Activated B cell treated with CpG ODN at 0.5 μM for 24 hours (primary cell): ENCODE data around the gene NAGLU. TPM values are rescaled to one million over a fixed set of nuclear protein-coding genes. Genes with fewer than 3 reads are reported as not detected.
"Not testable (repeated sequence)": the region's sequence is repeated elsewhere in the genome, so short reads cannot be mapped to it uniquely, and the experiment has no call there.

Experiments
- ATAC-seq: fragments of 200-7000 bp; cut with Tn5 transposase; one replicate; pipeline ENCODE4 v1.10.0; 2021; ENCODE audit warnings: low read depth, mild to moderate bottlenecking, moderate library complexity
- CTCF ChIA-PET: fragments of 350-600 bp; sonication (Branson Sonifier 250); formaldehyde crosslinking; loops from one replicate; lab custom pipeline; 2021; ENCODE audit warnings: antibody characterized with exemption; lab: Charles Lee
- POLR2A ChIA-PET: fragments of 350-600 bp; sonication (Branson Sonifier 250); formaldehyde crosslinking; loops from one replicate; lab custom pipeline; 2021; ENCODE audit warnings: antibody characterized with exemption; lab: Charles Lee
- DNase-seq: peaks from one replicate; pipeline ENCODE4 v3.0.0; 2022
- H3K27ac Mint-ChIP-seq: one replicate; pipeline ENCODE4 v1.8.0; 2020; ENCODE audit warnings: mixed read lengths
- H3K27me3 Mint-ChIP-seq: one replicate; pipeline ENCODE4 v1.8.0; 2021; ENCODE audit warnings: mixed read lengths
- H3K36me3 Mint-ChIP-seq: one replicate; pipeline ENCODE4 v1.8.0; 2021; ENCODE audit warnings: low read depth, mixed read lengths
- H3K4me1 Mint-ChIP-seq: one replicate; pipeline ENCODE4 v1.8.0; 2021; ENCODE audit warnings: mixed read lengths
- H3K4me3 Mint-ChIP-seq: one replicate; pipeline ENCODE4 v1.8.0; 2020; ENCODE audit warnings: mild to moderate bottlenecking, mixed read lengths
- H3K9me3 Mint-ChIP-seq: one replicate; pipeline ENCODE4 v1.8.0; 2020; ENCODE audit warnings: mixed read lengths
- intact Hi-C: fragments of 100-400 bp; cut with micrococcal nuclease; formaldehyde crosslinking; loops from one replicate; pipeline ENCODE4 v1.15.1; 2024
- total RNA-seq: library from RNA; stranded (reverse); gene quantifications from 2 replicates; pipeline ENCODE4 v1.2.3, GENCODE V29; 2022
- TF ChIP-seq, protein P1 (sequence below): fragments of 200-600 bp; IDR thresholded peaks from one replicate; pipeline ENCODE4 v1.8.0; 2022; ENCODE audit warnings: antibody characterized with exemption, mild to moderate bottlenecking

NAGLU gene
- total RNA-seq, 1 donor from 2014 or later: 33.9 TPM

DNA sequence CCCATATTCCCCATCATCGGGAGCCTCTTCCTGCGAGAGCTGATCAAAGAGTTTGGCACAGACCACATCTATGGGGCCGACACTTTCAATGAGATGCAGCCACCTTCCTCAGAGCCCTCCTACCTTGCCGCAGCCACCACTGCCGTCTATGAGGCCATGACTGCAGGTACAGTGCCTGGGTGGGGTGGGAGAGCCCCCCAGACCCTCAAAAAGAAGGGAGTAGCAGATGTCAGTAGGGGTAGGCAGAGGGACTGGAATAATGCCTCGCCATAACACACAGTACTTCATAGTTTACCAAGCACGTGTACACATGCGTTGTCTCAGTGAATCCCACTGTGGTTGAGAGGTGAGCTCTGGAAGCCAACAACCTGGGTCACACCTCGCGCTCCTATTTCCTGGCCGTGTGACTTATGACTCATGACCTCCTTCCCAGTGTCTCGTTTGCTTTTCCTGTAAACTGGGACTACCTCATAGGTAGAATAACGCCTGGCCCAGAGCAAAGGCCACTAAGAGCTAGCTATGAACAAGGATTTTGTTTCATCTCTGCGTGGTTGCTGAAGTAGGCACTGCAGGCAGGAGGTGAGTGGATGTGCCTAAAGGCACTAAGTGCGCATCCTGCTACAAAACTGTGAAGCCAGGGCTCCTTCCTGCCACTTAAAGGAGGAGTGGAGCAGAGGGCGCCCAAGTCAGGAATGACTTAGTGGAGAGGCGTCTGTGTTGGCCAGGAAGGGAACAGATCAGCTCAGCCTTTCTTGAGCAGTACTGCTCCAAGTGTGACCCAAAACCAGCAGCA lies 5.2 kb downstream of the NAGLU start:
- Mint-ChIP-seq H3K4me1 (peaks cover 14% of the 10 kb centered on the region), H3K4me3 (no peak overlapping the region), H3K36me3 (peaks cover 40% of the 10 kb centered on the region), H3K27ac (no peak overlapping the region), H3K27me3 (no peaks in the 10 kb centered on the region), H3K9me3 (no peaks in the 10 kb centered on the region)
- POLR2A ChIA-PET: interaction anchor here (0.6 to 1.6 kb wide), 5 partner anchors 9 to 116 kb away, joined by 3 to 6 read pairs (median 4); no protein-coding TSS in a partner anchor
- ATAC-seq (no peak), DNase-seq (no peak)
- TF ChIP-seq, protein P1, sequence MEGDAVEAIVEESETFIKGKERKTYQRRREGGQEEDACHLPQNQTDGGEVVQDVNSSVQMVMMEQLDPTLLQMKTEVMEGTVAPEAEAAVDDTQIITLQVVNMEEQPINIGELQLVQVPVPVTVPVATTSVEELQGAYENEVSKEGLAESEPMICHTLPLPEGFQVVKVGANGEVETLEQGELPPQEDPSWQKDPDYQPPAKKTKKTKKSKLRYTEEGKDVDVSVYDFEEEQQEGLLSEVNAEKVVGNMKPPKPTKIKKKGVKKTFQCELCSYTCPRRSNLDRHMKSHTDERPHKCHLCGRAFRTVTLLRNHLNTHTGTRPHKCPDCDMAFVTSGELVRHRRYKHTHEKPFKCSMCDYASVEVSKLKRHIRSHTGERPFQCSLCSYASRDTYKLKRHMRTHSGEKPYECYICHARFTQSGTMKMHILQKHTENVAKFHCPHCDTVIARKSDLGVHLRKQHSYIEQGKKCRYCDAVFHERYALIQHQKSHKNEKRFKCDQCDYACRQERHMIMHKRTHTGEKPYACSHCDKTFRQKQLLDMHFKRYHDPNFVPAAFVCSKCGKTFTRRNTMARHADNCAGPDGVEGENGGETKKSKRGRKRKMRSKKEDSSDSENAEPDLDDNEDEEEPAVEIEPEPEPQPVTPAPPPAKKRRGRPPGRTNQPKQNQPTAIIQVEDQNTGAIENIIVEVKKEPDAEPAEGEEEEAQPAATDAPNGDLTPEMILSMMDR: no peak
- intact Hi-C loops: no loop called here
- CTCF ChIA-PET: no interaction called here

DNA sequence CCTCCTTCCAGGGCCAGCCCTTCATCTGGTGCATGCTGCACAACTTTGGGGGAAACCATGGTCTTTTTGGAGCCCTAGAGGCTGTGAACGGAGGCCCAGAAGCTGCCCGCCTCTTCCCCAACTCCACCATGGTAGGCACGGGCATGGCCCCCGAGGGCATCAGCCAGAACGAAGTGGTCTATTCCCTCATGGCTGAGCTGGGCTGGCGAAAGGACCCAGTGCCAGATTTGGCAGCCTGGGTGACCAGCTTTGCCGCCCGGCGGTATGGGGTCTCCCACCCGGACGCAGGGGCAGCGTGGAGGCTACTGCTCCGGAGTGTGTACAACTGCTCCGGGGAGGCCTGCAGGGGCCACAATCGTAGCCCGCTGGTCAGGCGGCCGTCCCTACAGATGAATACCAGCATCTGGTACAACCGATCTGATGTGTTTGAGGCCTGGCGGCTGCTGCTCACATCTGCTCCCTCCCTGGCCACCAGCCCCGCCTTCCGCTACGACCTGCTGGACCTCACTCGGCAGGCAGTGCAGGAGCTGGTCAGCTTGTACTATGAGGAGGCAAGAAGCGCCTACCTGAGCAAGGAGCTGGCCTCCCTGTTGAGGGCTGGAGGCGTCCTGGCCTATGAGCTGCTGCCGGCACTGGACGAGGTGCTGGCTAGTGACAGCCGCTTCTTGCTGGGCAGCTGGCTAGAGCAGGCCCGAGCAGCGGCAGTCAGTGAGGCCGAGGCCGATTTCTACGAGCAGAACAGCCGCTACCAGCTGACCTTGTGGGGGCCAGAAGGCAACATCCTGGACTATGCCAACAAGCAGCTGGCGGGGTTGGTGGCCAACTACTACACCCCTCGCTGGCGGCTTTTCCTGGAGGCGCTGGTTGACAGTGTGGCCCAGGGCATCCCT lies 7.4 kb downstream of the NAGLU start:
- DNase-seq (no peak), ATAC-seq (no peak)
- no peak overlapping the region for H3K4me3 Mint-ChIP-seq
- no peaks in the 10 kb centered on the region for H3K27me3 Mint-ChIP-seq
- ChIA-PET POLR2A (no interaction called here), CTCF (interaction anchor here (0.6 kb wide), 1 partner anchor 35 kb away, joined by 3 read pairs; no protein-coding TSS in a partner anchor)
- H3K27ac Mint-ChIP-seq: no peak overlapping the region
- peaks cover 37% of the 10 kb centered on the region for H3K36me3 Mint-ChIP-seq
- TF ChIP-seq, protein P1: no peak
- H3K9me3 Mint-ChIP-seq: no peaks in the 10 kb centered on the region
- intact Hi-C loops: no loop called here
- peaks cover 2% of the 10 kb centered on the region for H3K4me1 Mint-ChIP-seq

DNA sequence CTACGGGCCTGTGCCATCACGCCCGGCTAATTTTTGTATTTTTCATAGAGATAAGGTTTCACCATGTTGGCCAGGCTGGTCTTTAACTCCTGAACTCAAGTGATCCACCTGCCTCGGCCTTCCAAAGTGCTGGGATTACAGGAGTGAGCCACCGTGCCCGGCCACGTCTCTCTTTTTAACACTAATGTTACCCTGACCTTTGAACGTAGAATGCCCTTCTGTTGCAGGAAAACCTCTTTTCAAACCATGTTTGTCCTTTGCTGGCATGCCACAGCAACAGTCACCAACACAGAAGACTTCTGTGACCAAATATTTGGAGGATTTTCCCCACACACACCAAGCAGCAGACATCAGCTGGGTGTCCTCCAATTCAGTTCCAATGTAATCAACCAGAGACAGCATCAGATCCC lies 8.8 kb downstream of the NAGLU start:
- TF ChIP-seq, protein P1: no peak
- Mint-ChIP-seq H3K4me3 (no peak overlapping the region), H3K27ac (no peak overlapping the region), H3K36me3 (peaks cover 28% of the 10 kb centered on the region), H3K9me3 (no peaks in the 10 kb centered on the region), H3K4me1 (peaks cover 9% of the 10 kb centered on the region), H3K27me3 (no peaks in the 10 kb centered on the region)
- ATAC-seq (no peak), DNase-seq (no peak)
- intact Hi-C loops: no loop called here
- ChIA-PET CTCF (no interaction called here), POLR2A (interaction anchor here (1.0 kb wide), 1 partner anchor 10 kb away, joined by 4 read pairs; no protein-coding TSS in a partner anchor)

DNA sequence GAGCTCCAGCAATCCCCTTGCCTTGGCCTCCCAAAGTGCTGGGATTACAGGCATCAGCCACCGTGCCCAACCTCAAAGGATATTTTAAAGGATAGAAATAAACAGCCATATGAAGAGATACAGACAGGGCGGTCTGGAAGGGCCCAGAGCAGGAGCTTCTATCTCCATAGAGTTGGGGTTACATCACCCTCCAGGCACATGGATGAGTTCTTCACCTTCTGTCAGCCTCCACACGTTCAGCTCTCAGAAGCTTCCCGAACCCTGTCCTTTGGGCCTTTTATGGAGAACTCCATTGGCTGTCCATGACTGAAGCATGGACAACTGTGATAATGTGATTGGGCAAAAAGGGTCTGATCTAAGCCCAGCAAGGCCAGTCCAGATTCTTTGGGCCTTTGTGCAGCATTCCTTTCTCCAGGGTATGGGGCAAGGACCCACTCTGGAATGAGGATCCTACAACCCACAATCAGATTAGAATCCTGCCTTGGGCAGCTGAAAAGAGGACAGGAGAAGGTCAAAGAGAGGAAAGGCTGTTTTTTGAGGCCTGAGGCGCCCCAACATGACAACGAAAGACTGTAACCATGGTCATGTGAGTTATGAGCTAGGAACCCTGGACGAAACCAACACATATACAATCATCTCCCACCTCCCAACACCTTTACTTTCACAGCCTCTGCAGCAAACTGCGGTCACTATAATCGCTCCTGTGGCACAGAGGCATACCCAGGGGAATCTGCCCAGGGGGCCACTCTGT lies 9.9 kb downstream of the NAGLU start:
- H3K27ac Mint-ChIP-seq: not testable (repeated sequence)

DNA sequence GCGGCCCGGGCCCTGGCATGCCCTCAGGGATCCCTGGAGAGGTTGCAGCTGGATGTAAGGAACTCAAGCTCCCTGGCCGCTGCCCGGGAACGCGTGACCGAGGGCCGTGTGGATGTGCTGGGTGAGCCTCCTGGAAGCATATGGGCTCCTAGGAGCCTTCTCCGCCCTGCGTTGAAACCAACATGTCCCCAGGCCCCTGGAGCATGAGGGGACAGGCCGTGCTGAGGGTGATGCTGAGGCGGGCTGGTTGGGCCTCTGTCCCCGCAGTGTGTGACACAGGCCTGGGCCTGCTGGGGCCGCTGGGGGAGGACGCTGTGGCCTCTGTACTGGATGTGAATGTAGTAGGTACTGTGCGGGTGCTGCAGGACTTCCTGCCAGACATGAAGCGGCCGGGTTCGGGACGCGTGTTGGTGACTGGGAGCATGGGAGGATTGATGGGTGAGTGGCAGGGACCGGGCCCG lies 11.0 kb downstream of the NAGLU start:
- DNase-seq (no peak), ATAC-seq (no peak)
- ChIA-PET POLR2A (interaction anchor here (2.6 kb wide), 1 partner anchor 10 kb away, joined by 18 read pairs; the partner anchor contains the start of gene NAGLU), CTCF (interaction anchor here (1.9 to 2.0 kb wide), 2 partner anchors 11 to 216 kb away, joined by 5 to 9 read pairs; partner anchors contain the start of gene NAGLU)
- intact Hi-C loops: no loop called here
- Mint-ChIP-seq H3K4me3 (no peak overlapping the region), H3K4me1 (peaks cover 10% of the 10 kb centered on the region), H3K9me3 (no peaks in the 10 kb centered on the region), H3K27me3 (no peaks in the 10 kb centered on the region), H3K27ac (no peak overlapping the region), H3K36me3 (peaks cover 19% of the 10 kb centered on the region)
- TF ChIP-seq, protein P1: no peak

More for the DNA sequence above, 9.9 kb downstream of the NAGLU start:
- H3K9me3 Mint-ChIP-seq, H3K4me1 Mint-ChIP-seq, DNase-seq, ATAC-seq, H3K27me3 Mint-ChIP-seq, H3K4me3 Mint-ChIP-seq, intact Hi-C loops, CTCF ChIA-PET: not testable (repeated sequence)
- H3K36me3 Mint-ChIP-seq: peaks cover 26% of the 10 kb centered on the region
- POLR2A ChIA-PET: interaction anchor here (1.4 kb wide), 1 partner anchor 8 kb away, joined by 3 read pairs; no protein-coding TSS in a partner anchor
